Hepatocyte (in vitro differentiated cells): ENCODE data around the gene PPP1R2.

Source experiments
- CTCF ChIP-seq: fragments of 200-600 bp; sonication (generic); IDR thresholded peaks from 2 replicates; pipeline ENCODE4 v1.5.1; 2016; ENCODE audit warnings: antibody characterized with exemption, mild to moderate bottlenecking; ENCODE audit not compliant: poor library complexity
- EZH2phosphoT487 ChIP-seq: fragments of 200-600 bp; sonication (generic); IDR thresholded peaks from one replicate; pipeline ENCODE4 v1.6.1; 2018; ENCODE audit warnings: antibody characterized with exemption, mild to moderate bottlenecking, low read depth, moderate library complexity; ENCODE audit not compliant: unreplicated experiment, severe bottlenecking

DNA sequence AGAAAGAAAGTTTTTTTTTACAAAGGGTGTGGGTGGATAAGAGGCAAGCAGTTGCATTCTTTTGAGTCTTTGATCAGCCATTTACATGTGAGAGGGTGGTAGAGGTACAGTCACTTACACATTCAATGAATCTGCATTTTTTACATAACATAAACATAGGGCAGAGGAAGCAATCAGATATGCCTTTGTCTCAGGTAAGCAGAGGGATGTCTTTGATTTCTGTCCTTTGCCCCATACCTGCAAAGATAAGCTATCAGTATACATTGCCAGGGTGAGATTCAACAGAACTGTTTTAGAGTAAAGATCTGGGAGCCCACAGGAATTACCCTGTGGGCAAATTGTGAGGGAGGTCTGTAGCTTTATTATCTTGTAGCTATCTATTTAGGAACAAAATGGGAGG lies 5.4 kb upstream of the PPP1R2 start:
- TF ChIP-seq EZH2phosphoT487: no peak
- TF ChIP-seq CTCF: no peak
